ENCODE data around the gene PRKCA.
"Not testable (repeated sequence)": the region's sequence is repeated elsewhere in the genome, so short reads cannot be mapped to it uniquely, and the experiment has no call there.

Gene PRKCA

DNA sequence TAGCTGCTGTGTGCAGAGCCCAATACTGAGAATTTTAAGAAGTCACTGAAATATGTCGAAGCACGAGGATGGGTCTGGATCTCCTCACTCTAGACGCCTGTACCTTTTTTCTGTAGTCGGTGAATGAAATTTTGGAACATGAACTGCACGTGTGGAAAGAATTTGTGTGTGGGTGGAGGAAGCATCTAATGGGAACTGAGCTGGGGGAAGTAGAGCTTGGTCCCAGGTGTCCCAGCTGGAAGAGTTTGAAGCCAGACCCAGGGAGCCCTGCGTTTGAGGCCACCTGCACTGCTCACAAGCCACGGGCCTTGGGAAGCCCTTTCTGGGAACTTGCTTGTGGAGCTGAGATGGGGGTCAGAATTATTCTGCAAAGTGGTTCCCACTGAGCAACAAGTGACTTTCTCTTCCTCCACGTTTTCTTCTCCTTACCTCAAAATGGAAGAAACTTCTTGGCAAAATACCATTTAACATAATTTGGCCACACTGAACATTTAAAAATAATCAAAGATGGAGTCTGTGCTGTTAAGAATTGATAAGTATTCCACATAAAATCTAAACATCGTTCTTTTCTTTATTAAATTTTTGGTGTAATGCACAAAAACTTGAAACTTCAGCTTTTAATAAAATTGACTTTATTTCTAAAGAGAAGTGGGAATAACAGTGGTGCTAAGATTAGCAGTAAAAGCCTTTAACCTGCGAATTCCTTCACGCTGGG lies 163.8 kb downstream of the PRKCA start:
- no peak for DNase-seq (ENCODE audit: low spot score)

DNA sequence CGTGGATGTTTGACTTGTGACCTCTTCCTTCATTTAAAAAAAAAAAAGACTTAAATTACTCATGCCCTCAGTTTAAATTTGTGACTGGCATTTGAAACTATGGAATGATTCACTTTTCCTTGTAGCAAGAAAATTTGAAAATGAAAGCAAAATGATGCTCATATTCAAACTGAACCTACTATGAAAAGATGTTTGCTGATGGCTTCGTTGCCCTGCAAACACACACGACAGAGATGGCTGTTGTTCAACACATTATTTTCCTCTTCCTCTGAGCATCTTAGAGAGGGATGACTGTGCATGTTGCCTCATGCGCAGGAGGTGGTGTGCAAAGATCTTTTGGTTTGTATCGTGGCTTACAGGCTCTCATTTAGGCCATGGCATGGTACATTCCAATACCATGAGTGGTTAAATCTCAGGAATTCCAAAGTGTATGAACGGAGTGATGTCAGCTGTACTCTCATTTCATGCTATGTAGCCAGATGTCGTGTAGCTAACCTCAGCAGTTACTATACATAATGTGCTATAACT lies 164.5 kb downstream of the PRKCA start:
- no peak for DNase-seq (ENCODE audit: low spot score)

DNA sequence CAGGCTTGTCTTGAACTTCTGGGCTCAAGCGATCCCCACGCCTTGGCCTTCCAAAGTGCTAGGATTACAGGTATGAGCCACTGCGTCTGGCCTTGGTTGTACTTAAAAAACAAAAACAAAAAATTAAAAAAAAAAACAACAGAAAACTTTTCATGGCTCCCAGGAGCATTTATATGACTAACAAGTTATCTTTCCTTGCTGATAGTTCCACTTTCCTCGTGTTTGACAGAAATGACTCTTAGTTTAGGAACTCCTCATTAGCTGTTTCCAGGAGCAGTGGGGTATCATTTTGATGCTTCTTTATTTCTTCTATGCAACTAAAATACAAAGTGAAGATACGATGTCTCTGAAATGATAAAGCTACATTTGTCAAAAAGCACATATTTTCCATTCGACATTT lies 165.4 kb downstream of the PRKCA start:
- DNase-seq (ENCODE audit: low spot score): no peak

DNA sequence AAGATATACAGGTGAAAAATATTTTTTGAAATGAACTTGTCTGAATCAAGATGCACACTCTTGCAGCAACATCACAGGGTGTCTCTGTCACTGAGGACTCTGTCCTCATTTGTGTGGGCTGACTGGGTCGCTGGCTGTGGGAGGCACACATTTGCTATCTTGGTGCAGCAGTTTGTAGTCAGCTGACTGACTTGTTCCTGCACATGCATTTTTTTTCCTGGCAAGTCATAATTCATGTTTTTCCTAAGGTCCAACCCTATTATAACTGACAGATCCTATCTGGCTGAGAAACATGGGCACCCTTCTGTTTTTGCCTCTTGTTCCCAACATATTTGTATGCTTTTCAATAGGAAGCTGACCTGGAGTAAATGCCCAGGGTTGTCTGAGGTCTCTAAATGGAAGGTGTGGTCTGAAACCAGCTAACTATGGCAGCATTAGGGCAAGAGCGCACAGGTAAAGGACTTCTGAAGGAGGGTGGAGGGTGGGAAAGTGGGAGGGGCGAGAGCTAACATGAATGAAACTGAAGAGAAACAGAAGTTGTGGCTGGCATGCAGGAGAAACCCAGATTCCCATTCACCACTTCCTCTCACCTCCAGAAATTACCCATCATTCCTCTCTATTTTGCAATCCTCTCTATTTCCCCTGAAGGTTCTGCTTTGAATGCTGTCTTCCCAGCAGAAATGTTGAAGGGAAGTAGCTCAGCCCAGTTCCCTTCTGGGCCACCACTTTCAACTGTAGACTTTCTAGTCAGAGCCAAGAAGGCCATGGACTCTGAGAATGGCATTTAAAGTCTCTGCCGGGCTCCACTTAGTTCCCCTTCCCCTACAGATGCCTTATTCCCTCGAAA lies 166.1 kb downstream of the PRKCA start:
- no peak for DNase-seq (ENCODE audit: low spot score)

DNA sequence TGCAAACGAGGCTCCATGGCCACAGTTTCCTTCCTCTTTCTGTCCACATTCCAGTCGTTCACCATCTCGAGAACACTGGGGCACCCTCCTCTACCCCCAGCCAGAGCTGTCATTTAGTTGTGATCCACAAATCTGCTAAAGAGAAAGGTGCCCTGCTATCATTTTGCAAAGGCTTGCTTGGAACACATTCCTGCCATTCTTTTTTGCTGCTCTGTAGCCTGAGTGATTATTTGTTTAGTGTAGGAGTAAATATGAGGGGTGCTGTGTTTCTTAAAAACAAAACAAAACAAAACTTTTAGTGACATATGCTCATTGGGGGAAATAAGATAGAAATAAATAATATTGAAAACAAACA lies 166.7 kb downstream of the PRKCA start:
- DNase-seq (ENCODE audit: low spot score): no peak

DNA sequence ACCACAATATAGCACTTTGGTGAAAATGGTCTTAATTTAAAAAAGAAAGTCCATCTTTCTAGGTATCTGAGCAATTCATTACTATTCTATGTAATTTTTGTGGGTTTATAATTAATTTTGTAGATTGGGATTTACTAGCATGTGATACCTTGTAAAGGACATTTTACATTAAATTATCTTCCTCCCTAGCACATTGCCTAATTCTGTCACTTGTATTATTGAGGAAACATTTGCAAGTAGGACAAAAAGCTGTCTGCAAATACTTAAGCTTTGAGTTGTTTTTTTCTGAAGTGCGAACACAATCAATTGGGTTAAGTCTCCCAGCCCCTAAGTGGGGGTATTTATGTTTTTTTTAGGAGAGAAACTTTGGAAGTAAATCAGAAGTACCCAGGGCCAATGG lies 167.0 kb downstream of the PRKCA start:
- DNase-seq (ENCODE audit: low spot score): no peak

DNA sequence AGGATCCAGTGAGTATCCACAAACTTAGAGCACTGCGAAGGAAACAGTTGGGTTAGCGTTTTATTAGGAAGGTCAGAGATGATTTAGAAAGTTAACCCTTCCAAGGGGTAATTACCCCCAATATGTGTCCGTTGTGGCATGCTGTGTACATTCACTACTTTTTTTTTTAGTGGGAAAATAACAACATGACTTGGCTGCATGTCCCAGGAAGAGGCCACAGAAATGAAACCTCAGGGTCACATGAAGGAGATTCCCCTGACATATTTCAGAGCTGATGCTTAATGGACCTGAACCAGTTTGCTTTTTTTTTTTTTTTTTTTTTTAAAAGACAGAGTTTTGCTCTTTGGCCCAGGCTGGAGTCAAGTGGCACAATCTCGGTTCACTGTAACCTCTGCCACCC lies 167.5 kb downstream of the PRKCA start:
- no peak for DNase-seq (ENCODE audit: low spot score)

DNA sequence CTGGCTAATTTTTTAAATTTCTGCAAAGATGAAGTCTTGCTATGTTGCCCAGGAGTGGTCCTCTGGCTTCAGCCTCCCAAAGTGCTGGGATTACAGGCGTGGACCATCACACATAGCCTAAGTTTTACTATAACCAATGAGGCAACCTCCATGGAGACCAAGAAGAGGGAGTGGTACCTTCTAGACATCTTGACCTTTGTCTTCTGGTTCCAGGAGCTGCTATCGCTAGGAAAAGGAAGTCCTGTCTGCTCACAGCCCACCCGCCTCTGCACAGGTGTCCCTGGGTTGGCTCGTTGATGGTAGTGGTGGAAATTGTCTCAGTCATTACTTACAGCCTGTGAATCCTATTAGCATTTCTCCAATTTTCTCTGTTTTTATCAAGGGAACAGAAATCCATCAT lies 169.7 kb downstream of the PRKCA start:
- no peak for DNase-seq (ENCODE audit: low spot score)

DNA sequence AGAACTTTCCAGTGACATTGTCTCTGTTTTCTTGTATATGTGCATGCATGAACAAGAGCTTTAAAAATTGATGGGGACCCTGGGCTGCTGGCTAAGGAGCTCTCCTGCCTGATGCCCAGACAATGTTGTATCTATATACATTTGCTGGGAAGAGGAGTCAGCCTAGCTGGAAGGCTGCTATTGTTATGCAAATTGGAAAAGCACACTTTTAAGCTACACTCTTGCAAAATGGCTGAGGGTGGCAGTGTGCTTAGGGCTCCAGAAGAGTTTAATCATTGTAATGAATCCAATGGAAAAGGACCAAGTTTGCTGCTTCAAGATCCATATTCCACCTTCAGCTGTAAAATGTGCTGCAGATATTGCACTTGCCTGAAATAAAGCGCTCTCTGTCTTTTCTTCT lies 171.8 kb downstream of the PRKCA start:
- no peak for DNase-seq (ENCODE audit: low spot score)

DNA sequence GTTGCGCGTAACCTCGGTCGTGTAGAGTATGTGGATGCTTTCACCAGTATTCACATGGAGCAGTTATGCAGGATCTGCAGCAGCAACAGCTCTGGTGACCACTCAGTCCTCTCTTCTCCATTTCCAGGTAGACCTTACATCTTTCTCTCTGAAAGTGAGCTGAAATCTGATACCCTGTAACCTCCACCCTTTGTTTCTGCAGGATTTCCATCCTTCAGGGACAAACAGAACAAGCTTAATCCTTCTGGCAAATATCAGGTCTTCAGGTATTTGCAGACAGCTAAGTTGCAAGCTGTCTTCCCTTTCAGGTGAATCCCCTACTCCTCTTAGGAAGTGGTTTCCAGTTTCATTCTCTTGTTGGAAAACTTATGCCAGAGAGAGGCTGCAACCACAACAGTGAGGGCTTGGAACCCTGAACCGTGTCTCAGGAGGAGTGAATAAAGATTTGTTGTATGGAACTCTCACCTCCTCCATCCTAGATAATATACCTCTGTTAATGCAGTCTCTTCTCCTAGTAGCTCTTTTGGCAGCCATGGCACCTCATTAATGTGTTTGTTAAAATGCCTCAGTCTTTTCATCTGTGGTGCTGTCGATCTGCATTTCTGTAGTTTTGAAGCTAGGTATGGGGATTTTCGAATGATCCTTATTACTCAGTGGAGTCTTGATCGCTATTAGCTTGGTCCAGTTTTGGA lies 172.5 kb downstream of the PRKCA start:
- DNase-seq (ENCODE audit: low spot score): no peak

DNA sequence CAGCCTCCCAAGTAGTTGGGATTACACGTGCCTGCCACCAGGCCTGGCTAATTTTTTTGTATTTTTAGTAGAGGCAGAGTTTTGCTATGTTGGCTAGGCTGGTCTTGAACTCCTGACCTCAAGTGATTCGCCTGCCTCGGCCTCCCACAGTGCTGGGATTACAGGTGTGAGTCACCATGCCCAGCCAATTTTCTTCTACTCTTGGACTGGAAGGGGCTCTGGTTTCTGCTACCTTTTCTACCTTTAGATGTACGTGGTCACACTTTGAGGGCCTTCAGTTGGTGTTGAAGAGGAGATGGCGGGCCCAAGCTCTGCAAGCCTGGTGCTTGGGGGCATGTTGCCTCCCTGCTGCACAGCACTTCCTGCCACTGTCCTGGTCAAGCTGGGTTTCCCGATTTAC lies 173.6 kb downstream of the PRKCA start:
- DNase-seq (ENCODE audit: low spot score): no peak

DNA sequence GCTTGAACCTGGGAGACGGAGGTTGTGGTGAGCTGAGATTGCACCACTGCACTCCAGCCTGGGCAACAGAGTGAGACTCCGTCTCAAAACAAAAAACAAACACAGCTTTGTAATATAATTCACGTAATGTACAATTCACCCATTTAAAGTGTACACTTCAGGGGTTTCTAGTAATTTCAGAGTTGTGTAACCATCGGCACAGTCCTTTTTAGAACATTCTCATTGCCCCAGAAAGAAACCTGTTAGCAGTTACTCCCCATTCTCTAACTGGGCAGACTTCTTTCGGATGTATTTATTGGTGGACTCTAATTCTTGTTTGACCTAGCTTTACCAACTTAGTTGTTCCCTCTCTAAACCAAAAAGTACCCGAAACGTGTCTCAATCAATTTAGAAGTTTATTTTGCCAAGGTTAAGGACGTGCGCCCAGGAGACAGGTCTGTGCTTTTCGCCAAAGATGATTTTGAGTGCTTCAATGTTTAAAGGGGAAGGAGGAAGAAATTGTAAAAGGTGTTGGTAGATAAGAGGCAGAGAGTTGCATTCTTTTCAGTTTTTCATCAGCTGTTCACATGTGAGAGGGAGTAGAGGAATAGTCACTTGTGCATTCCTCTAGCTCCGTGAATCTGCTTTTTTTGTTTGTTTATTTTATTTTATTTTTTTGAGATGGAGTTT lies 175.3 kb downstream of the PRKCA start:
- no peak for DNase-seq (ENCODE audit: low spot score)

DNA sequence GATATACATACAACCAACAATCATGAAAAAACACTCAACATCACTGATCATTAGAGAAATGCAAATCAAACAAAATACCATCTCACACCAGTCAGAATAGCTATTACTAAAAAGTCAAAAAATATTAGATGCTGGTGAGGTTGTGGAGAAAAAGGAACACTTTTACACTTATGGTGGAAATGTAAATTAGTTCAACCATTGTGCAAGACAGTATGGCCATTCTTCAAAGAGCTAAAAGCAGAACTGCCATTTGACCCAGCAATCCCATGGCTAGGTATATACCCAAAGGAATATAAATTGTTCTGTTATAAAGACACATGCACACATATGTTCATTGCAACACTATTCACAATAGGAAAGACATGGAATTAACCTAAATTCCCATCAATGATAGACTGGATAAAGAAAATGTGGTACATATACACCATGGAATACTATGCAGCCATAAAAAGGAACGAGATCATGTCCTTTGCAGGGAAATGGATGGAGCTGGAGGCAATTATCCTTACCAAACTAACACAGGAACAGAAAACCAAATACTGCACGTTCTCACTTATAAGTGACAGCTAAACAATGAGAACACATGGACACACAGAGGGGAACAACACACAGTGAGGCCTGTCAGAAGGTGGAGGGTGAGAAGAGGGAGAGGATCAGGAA lies 176.9 kb downstream of the PRKCA start:
- not testable (repeated sequence) for DNase-seq (ENCODE audit: low spot score)

DNA sequence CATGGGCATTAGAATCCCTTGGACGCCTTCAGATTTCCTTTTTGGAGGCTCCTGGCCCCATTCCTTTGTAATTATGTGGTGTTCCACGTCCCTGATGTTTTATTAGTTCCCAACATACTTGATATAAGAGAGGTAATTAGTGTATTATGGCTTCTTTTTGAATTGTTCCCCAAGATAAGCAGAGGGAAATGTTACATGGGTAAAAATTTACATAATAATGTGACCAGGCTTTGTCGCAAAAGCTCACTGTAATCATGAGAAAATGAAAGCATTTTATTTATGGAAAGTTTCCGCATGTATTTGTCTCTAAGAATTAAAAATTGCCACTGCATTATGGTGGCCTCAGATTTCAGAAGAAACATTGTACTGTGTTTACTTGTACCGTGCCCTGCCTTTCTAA lies 177.8 kb downstream of the PRKCA start:
- DNase-seq (ENCODE audit: low spot score): no peak

DNA sequence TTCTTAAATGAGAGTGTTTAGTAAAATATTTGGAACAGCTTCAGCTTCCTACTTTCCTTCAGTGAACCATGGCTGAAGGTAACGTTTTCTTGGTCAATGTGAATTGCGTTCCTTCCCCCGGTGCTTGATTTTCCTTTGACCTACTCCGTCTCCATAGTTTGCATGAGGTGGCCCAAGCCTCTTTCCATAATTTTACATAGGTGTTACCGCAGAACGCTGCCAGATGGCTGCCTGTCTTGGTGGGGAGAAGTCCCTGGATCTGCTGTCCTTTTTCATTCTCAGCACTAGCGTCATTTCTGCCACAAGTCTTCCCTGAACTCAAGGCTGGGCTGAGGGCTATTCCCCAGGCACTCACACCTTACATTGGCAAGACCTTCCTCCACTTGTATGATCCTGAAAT lies 178.4 kb downstream of the PRKCA start:
- no peak for DNase-seq (ENCODE audit: low spot score)

DNA sequence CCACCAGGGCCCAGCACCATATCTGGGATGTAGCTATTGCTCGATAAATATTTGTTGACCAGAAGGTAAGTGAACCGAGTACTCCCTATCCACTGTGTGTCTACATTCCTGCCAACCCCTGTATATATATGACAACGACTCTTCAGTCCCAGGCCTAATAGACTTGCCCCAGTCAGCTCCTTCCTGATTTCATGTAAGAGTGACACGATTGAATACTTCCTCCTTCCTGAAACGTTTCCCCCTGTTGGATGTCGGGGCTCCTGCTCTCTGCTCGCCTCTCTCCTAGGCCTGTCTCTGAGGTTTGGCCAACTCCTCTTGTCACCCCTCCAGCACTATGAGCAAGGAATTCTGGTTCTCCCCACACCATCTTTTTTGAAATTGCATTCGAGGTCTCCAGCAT lies 178.9 kb downstream of the PRKCA start:
- no peak for DNase-seq (ENCODE audit: low spot score)

DNA sequence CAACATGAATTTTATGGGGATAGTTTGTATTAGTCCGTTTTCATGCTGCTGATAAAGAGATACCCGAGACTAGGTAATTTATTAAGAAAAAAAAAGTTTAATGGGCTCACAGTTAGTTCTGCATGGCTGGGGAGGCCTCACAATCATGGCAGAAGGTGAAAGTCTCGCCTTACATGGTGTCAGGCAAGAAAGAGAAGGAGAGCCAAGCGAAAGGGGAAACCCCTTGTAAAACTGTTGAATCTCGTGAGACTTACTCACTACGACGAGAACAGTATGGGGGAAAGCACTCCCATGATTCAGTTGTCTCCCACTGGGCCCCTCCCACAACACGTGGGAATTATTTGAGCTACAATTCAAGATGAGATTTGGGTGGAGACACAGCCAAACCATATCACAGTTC lies 181.5 kb downstream of the PRKCA start:
- no peak for DNase-seq (ENCODE audit: low spot score)

DNA sequence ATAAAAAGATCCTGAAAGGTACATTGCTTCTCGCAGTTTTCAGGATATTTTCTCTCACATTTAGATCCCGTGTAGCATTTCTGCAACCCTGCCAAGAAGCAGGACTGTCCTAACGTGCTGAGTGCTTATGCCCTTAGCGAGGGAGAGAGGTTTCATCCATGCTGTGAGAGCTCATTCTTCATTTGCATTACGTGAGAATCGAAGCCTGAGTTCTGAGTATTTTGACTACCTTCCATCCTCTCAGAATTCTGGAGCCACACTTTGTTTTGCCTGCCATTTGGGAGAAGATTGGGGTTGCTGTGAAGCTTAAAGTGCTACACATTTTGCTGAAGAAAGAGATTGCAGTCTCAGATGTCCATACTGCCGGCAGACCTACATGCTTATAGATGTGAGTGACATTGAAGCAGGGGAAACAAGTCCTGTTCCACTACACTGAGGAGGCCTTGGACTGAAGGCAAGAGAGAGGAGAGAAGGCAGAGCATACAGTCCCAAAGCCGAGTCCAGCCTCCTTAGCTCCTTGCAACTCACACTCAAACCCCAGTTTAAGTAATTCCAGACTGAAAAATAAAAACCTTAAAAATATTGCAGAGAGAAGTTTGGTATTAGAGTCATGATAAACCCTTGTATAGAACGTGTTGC lies 183.0 kb downstream of the PRKCA start:
- DNase-seq (ENCODE audit: low spot score): no peak

DNA sequence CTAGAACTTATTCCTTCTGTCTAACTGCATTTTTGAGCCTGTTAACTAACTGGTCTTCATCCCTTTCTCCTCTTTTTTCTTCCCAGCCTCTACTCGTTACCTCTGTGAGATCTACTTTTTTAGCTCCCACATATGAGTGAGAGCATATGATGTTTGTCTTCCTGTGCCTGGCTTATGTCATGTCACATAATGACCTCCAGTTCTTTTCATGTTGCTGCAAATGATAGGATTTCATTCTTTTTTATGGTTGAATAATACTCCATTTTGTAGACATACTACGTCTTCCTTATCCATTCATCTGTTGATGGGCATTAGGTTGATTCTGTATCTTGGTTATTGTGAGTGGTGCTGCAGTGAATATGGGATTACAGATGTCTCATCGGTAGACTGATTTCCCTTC lies 184.7 kb downstream of the PRKCA start:
- no peak for DNase-seq (ENCODE audit: low spot score)

DNA sequence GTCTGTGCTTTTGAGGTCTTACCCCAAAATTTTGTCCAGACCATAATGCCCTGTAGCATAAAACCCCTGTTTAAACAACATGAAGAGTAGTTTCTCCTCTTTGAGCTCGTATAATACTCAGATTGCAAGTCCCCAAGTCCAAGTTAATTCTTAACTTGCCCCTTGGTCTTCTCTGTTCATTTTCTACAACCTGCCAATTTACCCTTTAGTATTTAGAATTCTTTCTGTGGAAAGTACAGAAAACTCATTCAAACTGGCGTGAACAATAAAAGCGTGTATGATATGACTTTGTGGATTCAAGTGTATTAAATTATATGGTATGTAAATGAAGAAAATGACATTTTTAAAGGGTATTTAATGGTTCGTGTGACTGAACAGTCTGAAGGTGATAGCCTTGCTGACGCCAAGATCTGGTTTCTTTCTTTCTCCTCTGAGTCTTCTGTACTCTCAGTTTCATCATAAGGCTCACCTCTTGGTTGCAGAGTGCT lies 185.6 kb downstream of the PRKCA start:
- no peak for DNase-seq (ENCODE audit: low spot score)

DNA sequence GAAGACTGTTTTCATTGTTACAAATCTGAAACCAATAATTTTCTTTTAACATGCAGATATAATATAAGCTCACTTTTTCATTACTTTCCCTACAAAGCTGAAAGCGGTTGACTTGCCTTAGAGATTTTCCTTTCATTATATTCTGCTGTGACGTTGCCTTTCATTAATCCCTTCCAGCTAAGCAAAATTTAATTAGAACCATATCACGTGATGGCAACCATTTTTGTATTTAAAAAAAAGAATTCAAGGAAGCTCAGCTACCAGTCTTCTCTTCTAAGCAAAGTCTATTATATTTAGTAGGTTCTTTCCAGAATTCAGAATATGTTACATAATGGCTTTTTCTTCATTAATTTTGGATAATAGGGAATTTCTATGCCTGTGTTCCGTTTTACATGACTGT lies 186.5 kb downstream of the PRKCA start:
- DNase-seq (ENCODE audit: low spot score): no peak

Measured in germinal center (tissue), 1 donor.